Stimulated activated CD8-positive, alpha-beta memory T cell treated with anti-CD3 and anti-CD28 coated beads, Interleukin-7, amount 100 ng/mL, for 1 hour (primary cell): ENCODE results near the gene CSNK1A1.
"Not testable (repeated sequence)": the region's sequence is repeated elsewhere in the genome, so short reads cannot be mapped to it uniquely, and the experiment has no call there.

ENCODE experiments used
- DNase-seq, 2 donors: peaks; one replicate each; pipeline ENCODE4 v3.0.0-alpha.2; 2020; ENCODE audit warnings: low read depth in 2 of 2

Gene CSNK1A1

DNA sequence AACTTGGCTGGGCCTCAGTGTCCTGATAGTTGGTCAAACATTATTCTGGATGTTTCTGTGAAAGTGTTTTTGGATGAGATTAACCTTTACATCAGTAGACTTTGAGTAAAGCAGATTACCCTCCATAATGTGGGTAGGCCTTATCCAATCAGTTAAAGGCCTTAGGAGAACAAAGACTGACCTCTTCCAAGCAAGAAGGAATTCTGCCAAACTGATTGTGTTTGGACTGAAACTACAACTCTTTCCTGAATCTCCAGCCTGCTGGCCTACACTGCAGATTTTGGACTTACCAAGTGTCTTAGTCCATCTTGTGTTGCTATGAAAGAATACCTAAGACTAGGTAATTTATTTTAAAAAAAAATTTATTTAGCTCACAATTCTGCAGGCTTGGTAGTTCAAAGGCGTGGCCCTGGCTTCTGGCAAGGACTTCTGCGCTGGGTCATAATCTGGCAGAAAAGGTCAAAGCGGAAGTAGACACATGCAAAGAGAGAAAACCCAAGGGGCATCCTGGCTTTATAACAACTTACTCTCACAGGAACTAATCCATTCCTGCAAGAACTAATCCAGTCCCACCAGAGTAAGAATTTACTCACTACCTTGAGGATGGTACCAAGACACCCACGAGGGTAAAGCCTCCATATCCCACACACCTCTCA lies 21.5 kb upstream of the CSNK1A1 start:
- no peak for DNase-seq

GRCh38 chr5:149572170-149572569 lies 20.9 kb upstream of the CSNK1A1 start:
- DNase-seq, result no peak

DNA sequence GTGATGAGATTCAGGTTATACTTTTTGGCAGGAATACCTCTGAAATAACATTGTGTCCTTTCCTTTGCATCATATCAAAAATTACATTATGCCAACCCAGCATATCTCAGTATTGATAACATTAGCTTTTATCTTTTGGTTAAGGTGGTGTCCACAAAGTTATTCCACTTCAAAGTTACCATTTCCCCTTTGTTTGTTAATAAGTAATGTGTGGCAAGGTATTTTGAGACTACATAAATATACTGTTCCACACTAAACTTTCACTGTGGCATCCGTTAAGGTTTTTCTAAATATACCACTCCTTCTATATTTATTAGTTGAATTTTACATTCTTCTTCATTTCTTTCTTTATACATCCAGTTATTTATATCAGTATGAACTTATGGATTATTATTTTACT lies 16.0 kb upstream of the CSNK1A1 start:
- DNase-seq, result no peak

GRCh38 chr5:149564542-149565140 lies 13.4 kb upstream of the CSNK1A1 start:
- DNase-seq, result not testable (repeated sequence)

GRCh38 chr5:149563466-149563865 lies 12.2 kb upstream of the CSNK1A1 start:
- no peak for DNase-seq

GRCh38 chr5:149561848-149562247 lies 10.6 kb upstream of the CSNK1A1 start:
- DNase-seq, result no peak

DNA sequence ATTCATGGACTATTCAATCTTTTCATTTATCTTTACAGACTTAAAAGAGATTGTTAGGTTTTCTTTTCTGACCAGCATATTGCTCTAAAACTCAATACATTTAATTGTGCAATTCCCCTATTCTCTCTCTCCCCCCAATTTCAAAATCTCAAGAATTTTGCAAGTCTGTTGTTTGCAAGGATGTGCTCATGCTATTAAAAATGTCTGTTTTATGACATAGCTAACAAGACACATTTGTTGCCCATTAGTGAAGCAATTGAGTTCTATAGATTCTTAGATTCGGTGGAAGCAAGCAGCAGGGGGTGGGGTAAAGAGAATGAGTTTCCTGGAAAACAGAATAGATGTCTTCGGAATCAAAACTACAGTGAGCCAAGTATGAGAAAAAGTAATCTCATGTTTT lies 8.5 kb upstream of the CSNK1A1 start:
- DNase-seq, result no peak

DNA sequence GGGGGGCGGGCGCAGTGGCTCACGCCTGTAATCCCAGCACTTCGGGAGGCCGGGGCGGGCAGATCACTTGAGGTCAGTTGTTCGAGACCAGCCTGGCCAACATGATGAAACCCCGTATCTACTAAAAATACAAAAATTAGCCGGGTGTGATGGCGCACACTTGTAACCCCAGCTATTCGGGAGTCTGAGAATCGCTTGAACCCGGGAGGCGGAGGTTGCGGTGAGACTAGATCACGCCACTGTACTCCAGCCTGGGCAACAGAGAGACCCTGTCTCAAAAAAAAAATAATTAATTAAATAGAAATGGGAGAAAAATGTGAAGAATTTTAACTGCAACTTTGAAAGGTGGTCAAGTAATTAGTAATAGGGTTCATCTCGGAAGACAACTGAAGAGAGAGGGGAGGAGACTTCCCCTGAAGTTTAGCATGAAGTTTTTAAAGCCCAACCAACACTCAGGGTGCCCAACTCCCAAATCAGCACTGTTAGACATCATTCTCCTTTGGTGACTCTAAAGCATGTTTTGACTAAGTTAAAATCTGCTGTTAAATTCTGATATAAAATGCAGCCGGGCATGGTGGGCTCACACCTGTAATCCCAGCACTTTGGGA lies 1.4 kb upstream of the CSNK1A1 start:
- no peak for DNase-seq

DNA sequence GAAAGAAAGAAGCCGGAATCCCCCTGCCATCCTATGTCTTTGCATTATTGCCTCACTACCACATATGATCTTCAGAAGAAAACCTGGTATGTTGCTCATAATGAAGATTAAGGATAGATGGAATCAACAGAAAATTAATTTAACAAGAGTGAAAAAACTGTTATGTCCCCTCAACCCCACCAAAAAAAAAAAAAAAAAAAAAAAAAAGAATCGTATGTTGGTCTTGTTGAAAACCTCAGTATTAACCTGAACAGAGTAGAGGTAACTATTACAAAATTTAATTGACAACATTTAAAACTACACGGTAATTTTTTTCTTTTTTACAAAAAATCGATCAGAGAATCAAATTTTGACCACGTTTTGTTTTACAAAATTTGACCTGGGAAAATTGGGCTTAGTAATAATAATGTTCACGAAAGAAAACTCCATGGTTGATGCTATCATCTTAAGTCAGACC lies 827 bp upstream of the CSNK1A1 start:
- no peak for DNase-seq

DNA sequence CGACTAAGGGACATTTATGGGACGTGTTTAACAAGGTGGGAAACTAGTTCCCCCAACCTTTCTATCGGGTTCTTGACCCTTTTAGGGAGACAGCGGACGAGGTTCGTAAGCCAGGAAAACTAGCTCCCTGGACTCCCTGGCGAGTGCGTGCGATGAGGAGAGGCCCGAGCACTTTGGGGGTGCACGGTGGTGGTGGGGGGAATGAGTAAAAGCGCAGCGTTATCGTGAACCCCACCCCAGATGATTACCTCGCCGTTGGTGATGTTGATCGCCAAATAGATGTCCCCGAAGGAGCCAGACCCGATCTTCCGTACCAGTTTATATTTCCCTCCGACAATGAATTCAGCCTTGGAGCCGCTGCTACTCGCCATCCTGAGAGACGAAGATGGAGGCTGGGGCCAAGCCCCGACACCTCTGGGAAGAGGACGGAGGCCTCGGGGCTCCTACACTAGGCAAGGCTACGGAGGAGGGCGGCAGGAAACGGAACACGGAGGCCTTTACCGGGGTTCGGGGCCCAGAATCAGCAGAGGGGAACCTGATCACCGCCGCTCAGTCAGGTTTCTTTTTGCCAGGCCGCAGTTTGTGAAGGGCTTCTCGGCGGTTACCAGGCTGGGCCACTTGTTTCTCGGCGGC lies 529 bp downstream of the CSNK1A1 start:
- no peak for DNase-seq

DNA sequence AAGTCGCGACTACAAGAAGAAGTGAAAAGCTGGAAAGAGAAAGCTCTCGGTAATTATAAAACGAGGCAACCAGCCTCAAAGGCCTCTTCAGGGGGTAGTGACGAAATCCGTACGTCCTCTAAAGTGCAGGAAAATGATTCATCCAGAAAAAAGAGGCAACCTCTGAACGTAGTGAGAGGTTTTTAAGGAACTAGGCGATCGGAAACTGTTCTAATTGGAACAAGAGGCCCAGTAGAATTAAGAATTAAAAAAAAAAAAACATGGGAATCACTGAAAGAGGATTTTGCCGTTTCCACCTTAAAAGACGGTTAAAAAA lies 1.0 kb downstream of the CSNK1A1 start:
- no peak for DNase-seq

DNA sequence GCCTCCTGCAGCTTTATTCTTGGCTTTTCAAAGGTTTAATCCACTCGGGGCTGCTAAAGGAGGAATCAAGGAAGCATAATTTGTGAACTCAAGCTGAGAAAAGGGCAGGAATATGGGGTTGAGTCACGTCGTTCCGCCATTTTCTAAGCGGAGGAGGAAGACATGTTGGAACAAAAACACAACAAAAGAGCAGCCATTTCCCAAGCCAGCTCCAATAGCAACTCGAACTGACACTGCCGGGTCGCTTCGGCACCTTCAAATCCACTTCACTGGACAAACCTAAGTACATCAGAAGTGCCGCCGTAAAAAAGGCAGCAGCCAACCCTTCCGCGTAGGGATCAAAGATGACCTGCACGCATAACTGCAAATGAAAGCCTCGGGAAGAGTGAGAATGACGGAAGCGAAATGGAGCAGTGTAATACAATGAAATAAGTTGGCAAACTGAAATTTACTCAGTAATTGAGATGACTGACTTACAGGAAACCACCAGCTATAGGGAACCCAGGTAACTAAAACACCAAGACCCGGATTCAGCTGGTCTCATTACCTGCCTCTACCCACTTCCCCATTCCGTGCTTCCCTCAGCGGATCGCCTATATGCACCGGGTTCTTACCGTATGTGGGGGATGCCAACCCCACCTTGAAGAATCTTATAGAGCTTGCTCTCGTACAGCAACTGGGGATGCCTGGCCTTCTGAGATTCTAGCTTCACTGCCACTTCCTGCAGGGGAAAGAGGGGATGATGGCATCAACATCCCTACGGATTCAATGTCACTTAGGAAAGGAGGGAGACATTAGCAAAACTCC lies 1.6 kb downstream of the CSNK1A1 start:
- DNase-seq, result no peak

DNA sequence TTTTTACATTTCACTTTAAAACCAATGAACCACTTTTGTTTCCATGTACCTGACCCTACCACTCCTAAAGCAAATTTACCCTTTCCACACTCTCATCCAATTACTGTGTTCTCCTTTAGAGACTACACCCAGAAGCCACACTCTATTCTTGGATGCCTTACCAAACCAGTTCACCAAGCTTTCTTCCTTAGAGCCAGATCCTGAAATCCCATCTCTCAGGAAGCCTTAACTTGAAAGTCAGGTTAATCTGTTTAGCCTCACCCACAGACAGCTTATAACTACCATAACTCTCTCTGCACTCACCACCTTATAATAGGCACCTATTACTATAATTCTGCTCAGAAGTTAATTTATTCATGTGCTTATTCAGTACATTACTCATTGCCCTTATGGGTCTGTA lies 4.3 kb downstream of the CSNK1A1 start:
- DNase-seq, result no peak

GRCh38 chr5:149545327-149545726 lies 5.9 kb downstream of the CSNK1A1 start:
- DNase-seq, result no peak

DNA sequence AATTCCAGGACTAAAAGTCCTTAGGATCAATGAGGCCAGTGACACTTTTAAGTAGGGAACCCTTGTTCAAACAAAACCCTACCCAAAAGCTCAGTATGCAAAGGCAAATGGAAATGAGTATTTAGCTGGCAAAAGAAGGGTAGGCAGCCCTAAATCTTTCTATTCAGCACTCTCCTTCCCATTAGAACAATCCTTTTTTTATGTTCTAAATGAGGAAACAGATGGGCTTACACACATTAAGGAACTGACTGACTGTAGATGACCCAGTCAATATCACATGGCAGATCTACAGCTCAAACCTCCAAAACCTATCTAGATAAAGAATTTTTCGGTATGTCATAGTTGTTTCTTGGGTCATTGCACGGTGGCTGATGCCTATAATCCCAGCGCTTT lies 7.2 kb downstream of the CSNK1A1 start:
- no peak for DNase-seq

- DNase-seq, result no peak
Measured at GRCh38 chr5:149543361-149544027, 7.7 kb downstream of the CSNK1A1 start.

DNA sequence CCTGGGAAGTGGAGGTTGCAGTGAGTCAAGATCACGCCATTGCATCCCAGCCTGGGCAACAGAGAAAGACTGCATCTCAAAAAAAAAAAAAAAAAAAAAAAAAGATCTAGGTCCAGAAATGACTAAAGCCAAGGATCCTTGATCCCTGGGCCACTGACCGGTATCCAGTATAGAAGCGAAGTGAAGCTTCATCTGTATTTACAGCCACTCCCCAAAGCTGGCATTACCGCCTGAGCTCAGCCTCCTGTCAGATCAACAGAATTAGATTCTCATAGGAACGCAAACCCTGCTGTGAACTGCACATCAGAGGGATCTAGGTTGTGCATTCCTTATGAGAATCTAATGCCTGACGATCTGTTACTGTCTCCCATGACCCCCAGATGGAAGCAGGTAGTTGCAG lies 9.3 kb downstream of the CSNK1A1 start:
- DNase-seq, result no peak

- no peak for DNase-seq
Measured at GRCh38 chr5:149540089-149540488, 11.2 kb downstream of the CSNK1A1 start.

- DNase-seq, result no peak
Measured at GRCh38 chr5:149537374-149537975, 13.8 kb downstream of the CSNK1A1 start.

GRCh38 chr5:149535787-149536186 lies 15.5 kb downstream of the CSNK1A1 start:
- DNase-seq, result not testable (repeated sequence)

DNA sequence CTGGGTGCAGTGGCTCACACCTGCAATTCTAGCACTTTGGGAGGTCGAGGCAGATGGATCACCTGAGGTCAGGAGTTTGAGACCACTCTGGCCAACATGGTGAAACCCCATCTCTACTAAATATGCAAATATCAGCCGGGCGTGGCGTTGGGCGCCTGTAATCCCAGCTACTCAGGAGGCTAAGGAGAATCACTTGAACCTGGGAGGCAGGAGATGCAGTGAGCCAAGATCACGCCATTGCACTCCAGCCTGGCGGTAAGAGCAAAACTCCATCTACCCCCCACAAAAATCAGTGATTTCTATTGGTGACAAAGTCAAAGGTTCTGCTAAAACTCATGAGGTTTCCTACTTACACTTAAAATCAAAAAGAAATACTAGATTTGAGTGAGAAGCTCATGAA lies 18.8 kb downstream of the CSNK1A1 start:
- DNase-seq, result no peak
